Natural killer cell (primary cell): ENCODE results near the gene NAALADL2. TPM values are rescaled to one million over a fixed set of nuclear protein-coding genes. Genes with fewer than 3 reads are reported as not detected.
A peak's percentile ranks its signal among the peaks of the same experiment; 100 is the strongest.

Source experiments
- ATAC-seq, 3 donors: fragments of 150-1000 bp in 2 of 3; fragments of 200-7000 bp in 1 of 3; cut with Tn5 transposase; 1 replicate in 1 of 3; 2 replicates in 2 of 3; pipeline ENCODE4 v1.10.0; 2021; ENCODE audit warnings: mild to moderate bottlenecking in 2 of 3, moderate library complexity in 2 of 3
- DNase-seq, 2 donors: peaks; one replicate each; pipeline versions ENCODE4 v3.0.0 to v3.0.0-alpha.2; 2013 to 2021; ENCODE audit warnings: mixed read lengths in 1 of 2
- H3K27ac ChIP-seq: one replicate; pipeline ENCODE4 v1.5.1; 2013; ENCODE audit warnings: mild to moderate bottlenecking, low read length
- H3K27me3 ChIP-seq: one replicate; pipeline ENCODE4 v1.6.1; 2013; ENCODE audit warnings: low read length; ENCODE audit not compliant: control insufficient read depth, insufficient read depth
- H3K36me3 ChIP-seq: one replicate; pipeline ENCODE4 v1.6.1; 2013; ENCODE audit warnings: low read length; ENCODE audit not compliant: control insufficient read depth, insufficient read depth
- H3K4me1 ChIP-seq: one replicate; pipeline ENCODE4 v1.6.1; 2013; ENCODE audit warnings: low read length; ENCODE audit not compliant: control insufficient read depth, insufficient read depth
- H3K4me3 ChIP-seq: one replicate; pipeline ENCODE4 v1.5.1; 2013; ENCODE audit warnings: low read length
- H3K9me3 ChIP-seq: one replicate; pipeline ENCODE4 v1.6.1; 2013; ENCODE audit warnings: low read length; ENCODE audit not compliant: control insufficient read depth, insufficient read depth
- H3K27ac Mint-ChIP-seq, 2 donors: one replicate each; pipeline ENCODE4 v1.8.0; 2022; ENCODE audit warnings: mild to moderate bottlenecking in 2 of 2, mixed read lengths in 2 of 2, moderate library complexity in 1 of 2
- H3K27me3 Mint-ChIP-seq, 2 donors: one replicate each; pipeline ENCODE4 v1.8.0; 2022; ENCODE audit warnings: low read depth in 2 of 2, mixed read lengths in 2 of 2
- H3K36me3 Mint-ChIP-seq: one replicate; pipeline ENCODE4 v1.8.0; 2022; ENCODE audit warnings: mixed read lengths
- H3K4me1 Mint-ChIP-seq, 2 donors: one replicate each; pipeline ENCODE4 v1.8.0; 2022; ENCODE audit warnings: mixed read lengths in 2 of 2
- H3K4me3 Mint-ChIP-seq: one replicate; pipeline ENCODE4 v1.8.0; 2022; ENCODE audit warnings: mild to moderate bottlenecking, moderate library complexity, mixed read lengths
- H3K9me3 Mint-ChIP-seq, 2 donors: one replicate each; pipeline ENCODE4 v1.8.0; 2022; ENCODE audit warnings: mixed read lengths in 2 of 2
- CTCF ChIP-seq: fragments of 200-600 bp; IDR thresholded peaks from one replicate; pipeline ENCODE4 v1.8.0; 2022; ENCODE audit warnings: antibody characterized with exemption
- WGBS: methylation state at CpG from one replicate; pipeline ENCODE4 v1.1.7; 2013; ENCODE audit warnings: missing lambda C conversion rate; ENCODE audit not compliant: insufficient coverage; 5-methylcytosine and 5-hydroxymethylcytosine counted together
- intact Hi-C: fragments of 100-400 bp; cut with micrococcal nuclease; formaldehyde crosslinking; loops from one replicate; pipeline ENCODE4 v1.14.2; 2022
- total RNA-seq, 4 donors: library from RNA; stranded (reverse); fragments of 120-200 nt in 1 of 4; gene quantifications; one replicate each; pipeline versions ENCODE4 v1.2.3 to v1.2.4, GENCODE V29; 2013 to 2022

The NAALADL2 gene
- total RNA-seq, 3 donors from 2014 or later (not counting 1 experiment from before 2014, with no cell fraction given) = not detected

- no peak for DNase-seq
- Mint-ChIP-seq H3K36me3 (no peaks in the 10 kb centered on the region), H3K27ac (no peak overlapping the region), H3K27me3 (no peaks in the 10 kb centered on the region), H3K4me1 (no peaks in the 10 kb centered on the region), H3K4me3 (no peak overlapping the region), H3K9me3 (peaks cover 11 to 15% of the 10 kb centered on the region in 2 donors)
- H3K9me3 ChIP-seq = no peaks in the 10 kb centered on the region
- ATAC-seq = no peak
- WGBS = 83% methylated on average over 1 of the region's 2 CpGs
- intact Hi-C loops = no loop called here
- no peaks in the 10 kb centered on the region for H3K27me3 ChIP-seq
- no peaks in the 10 kb centered on the region for H3K4me1 ChIP-seq
- no peak for TF ChIP-seq CTCF
- H3K36me3 ChIP-seq = no peaks in the 10 kb centered on the region
- no peak overlapping the region for H3K4me3 ChIP-seq
- H3K27ac ChIP-seq = no peak overlapping the region
Measured at GRCh38 chr3:175111036-175111435, 251.9 kb downstream of the NAALADL2 start.

GRCh38 chr3:175118382-175118941 lies 259.3 kb downstream of the NAALADL2 start:
- Histone ChIP-seq H3K4me1 (no peaks in the 10 kb centered on the region), H3K27ac (no peak overlapping the region), H3K9me3 (peaks cover 2% of the 10 kb centered on the region), H3K4me3 (no peak overlapping the region), H3K36me3 (no peaks in the 10 kb centered on the region), H3K27me3 (no peaks in the 10 kb centered on the region)
- Mint-ChIP-seq H3K27ac (no peak overlapping the region), H3K36me3 (no peaks in the 10 kb centered on the region), H3K27me3 (no peaks in the 10 kb centered on the region), H3K9me3 (peaks cover 8 to 12% of the 10 kb centered on the region in 2 donors), H3K4me1 (no peaks in the 10 kb centered on the region), H3K4me3 (no peak overlapping the region)
- no peak for TF ChIP-seq CTCF
- WGBS = no CpG with 5 or more reads among the region's 1 CpG
- ATAC-seq = no peak
- intact Hi-C loops = no loop called here
- DNase-seq = no peak

- Mint-ChIP-seq H3K27ac (no peak overlapping the region), H3K36me3 (no peaks in the 10 kb centered on the region), H3K27me3 (no peaks in the 10 kb centered on the region), H3K9me3 (peaks cover 16 to 19% of the 10 kb centered on the region in 2 donors), H3K4me1 (no peaks in the 10 kb centered on the region), H3K4me3 (no peak overlapping the region)
- no peaks in the 10 kb centered on the region for H3K27me3 ChIP-seq
- no peak for TF ChIP-seq CTCF
- intact Hi-C loops = no loop called here
- no peaks in the 10 kb centered on the region for H3K36me3 ChIP-seq
- no peak for ATAC-seq
- H3K9me3 ChIP-seq = peaks cover 3% of the 10 kb centered on the region
- DNase-seq = peak in 1 of 2 donors; percentile 1
- WGBS = 62% methylated on average over 2 of the region's 2 CpGs
- no peak overlapping the region for H3K4me3 ChIP-seq
- no peaks in the 10 kb centered on the region for H3K4me1 ChIP-seq
- H3K27ac ChIP-seq = no peak overlapping the region
Measured at GRCh38 chr3:175121225-175121624, 262.1 kb downstream of the NAALADL2 start.

- no peak overlapping the region for H3K4me3 Mint-ChIP-seq
- H3K9me3 Mint-ChIP-seq = peaks cover 13 to 18% of the 10 kb centered on the region in 2 donors
- no peaks in the 10 kb centered on the region for H3K27me3 Mint-ChIP-seq
- no peaks in the 10 kb centered on the region for H3K36me3 Mint-ChIP-seq
- 84% methylated on average over 2 of the region's 3 CpGs for WGBS
- Histone ChIP-seq H3K4me3 (no peak overlapping the region), H3K4me1 (no peaks in the 10 kb centered on the region), H3K27ac (no peak overlapping the region), H3K27me3 (no peaks in the 10 kb centered on the region), H3K36me3 (no peaks in the 10 kb centered on the region), H3K9me3 (peaks cover 3% of the 10 kb centered on the region)
- TF ChIP-seq CTCF = no peak
- DNase-seq = no peak
- no peaks in the 10 kb centered on the region for H3K4me1 Mint-ChIP-seq
- intact Hi-C loops = no loop called here
- no peak for ATAC-seq
- H3K27ac Mint-ChIP-seq = no peak overlapping the region
Measured at GRCh38 chr3:175127075-175127662, 268.0 kb downstream of the NAALADL2 start.
